Measurements from ENCODE around the gene SPATA6.

- TF ChIP-seq CTCF (conservative IDR thresholded peaks at IDR 0.05 in 1 of 2, IDR thresholded peaks at IDR 0.05 in 1 of 2; ENCODE audit: low read depth in 1 of 2, low read length in 2 of 2) (peak; percentile 97 to 98), EZH2 (IDR thresholded peaks at IDR 0.05; ENCODE audit: low read length, missing control alignments) (no peak)
Observed at GRCh38 chr1:48498096-48498791, 26.2 kb upstream of the SPATA6 start.

Measured in fibroblast of lung (primary cell).